ENCODE results near the gene PRM1.

DNA sequence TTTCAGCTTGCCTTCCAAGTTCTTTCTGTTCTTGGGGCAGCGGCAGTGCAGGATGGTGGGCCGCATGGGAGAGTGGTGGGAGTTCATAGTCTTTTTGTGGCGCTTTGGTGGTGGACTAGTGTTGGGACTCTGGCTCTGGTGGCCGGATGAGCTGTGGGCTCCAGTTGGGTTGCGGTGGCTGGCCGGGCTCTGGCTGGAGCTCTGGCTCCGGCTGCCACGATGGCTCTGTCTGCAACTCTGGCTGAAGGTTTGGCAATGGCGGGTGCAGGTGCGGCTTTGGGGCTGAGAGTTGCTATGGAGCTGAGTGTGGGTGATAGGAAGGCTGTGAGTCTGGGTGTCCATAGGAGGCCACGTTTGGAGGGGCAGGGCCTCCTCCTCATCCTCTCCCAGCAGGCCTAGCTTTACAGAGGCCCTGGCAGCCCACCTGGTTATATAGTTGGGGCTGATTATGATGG lies 12.2 kb downstream of the PRM1 start, which contains the start of gene TNP2:
- no peak for TF ChIP-seq CBX5 (IDR thresholded peaks at IDR 0.05; ENCODE audit: low read depth, low read length)
- TF ChIP-seq, protein P1, sequence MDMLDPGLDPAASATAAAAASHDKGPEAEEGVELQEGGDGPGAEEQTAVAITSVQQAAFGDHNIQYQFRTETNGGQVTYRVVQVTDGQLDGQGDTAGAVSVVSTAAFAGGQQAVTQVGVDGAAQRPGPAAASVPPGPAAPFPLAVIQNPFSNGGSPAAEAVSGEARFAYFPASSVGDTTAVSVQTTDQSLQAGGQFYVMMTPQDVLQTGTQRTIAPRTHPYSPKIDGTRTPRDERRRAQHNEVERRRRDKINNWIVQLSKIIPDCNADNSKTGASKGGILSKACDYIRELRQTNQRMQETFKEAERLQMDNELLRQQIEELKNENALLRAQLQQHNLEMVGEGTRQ (IDR thresholded peaks at IDR 0.05; ENCODE audit: low read length), result no peak
- TF ChIP-seq, protein P2, sequence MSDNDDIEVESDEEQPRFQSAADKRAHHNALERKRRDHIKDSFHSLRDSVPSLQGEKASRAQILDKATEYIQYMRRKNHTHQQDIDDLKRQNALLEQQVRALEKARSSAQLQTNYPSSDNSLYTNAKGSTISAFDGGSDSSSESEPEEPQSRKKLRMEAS (IDR thresholded peaks at IDR 0.05), result no peak

Data from H1 (cell line).